GM19240 (cell line): ENCODE results near the gene WWOX.

ENCODE experiments used
- DNase-seq: peaks from one replicate; pipeline ENCODE4 v3.0.0; 2011; ENCODE audit warnings: low spot score; ENCODE audit not compliant: insufficient read length

Gene WWOX

GRCh38 chr16:78258375-78259065 is 159.1 kb downstream of the WWOX start:
- no peak for DNase-seq

GRCh38 chr16:78259873-78260272 is 160.4 kb downstream of the WWOX start:
- no peak for DNase-seq

- DNase-seq: no peak
These were observed 165.2 kb downstream of the WWOX start for GRCh38 chr16:78264642-78265041.

GRCh38 chr16:78269256-78269655 is 169.8 kb downstream of the WWOX start:
- no peak for DNase-seq

- no peak for DNase-seq
These were observed 172.5 kb downstream of the WWOX start for GRCh38 chr16:78271981-78272380.

GRCh38 chr16:78274771-78275170 is 175.3 kb downstream of the WWOX start:
- DNase-seq: no peak

- DNase-seq: no peak
These were observed 176.0 kb downstream of the WWOX start for GRCh38 chr16:78275420-78275819.

GRCh38 chr16:78277321-78278055 is 178.0 kb downstream of the WWOX start:
- no peak for DNase-seq

- DNase-seq: no peak
These were observed 178.6 kb downstream of the WWOX start for GRCh38 chr16:78278056-78278450.

GRCh38 chr16:78281115-78281514 is 181.7 kb downstream of the WWOX start:
- no peak for DNase-seq

GRCh38 chr16:78283548-78284251 is 184.2 kb downstream of the WWOX start:
- DNase-seq: no peak

- DNase-seq: no peak
These were observed 184.9 kb downstream of the WWOX start for GRCh38 chr16:78284326-78284725.

- no peak for DNase-seq
These were observed 185.5 kb downstream of the WWOX start for GRCh38 chr16:78284957-78285434.

- DNase-seq: no peak
These were observed 186.0 kb downstream of the WWOX start for GRCh38 chr16:78285437-78285922.

- no peak for DNase-seq
These were observed 186.6 kb downstream of the WWOX start for GRCh38 chr16:78286065-78286464.

GRCh38 chr16:78288888-78289287 is 189.4 kb downstream of the WWOX start:
- DNase-seq: no peak

- no peak for DNase-seq
These were observed 189.9 kb downstream of the WWOX start for GRCh38 chr16:78289373-78289772.

GRCh38 chr16:78289844-78290277 is 190.4 kb downstream of the WWOX start:
- no peak for DNase-seq

GRCh38 chr16:78290395-78290794 is 190.9 kb downstream of the WWOX start:
- DNase-seq: no peak

GRCh38 chr16:78290872-78291591 is 191.6 kb downstream of the WWOX start:
- DNase-seq: no peak

- no peak for DNase-seq
These were observed 192.2 kb downstream of the WWOX start for GRCh38 chr16:78291604-78292003.
